HG02970 (cell line): Measurements from ENCODE around the gene KLHL22.

Source experiments
- ATAC-seq: cut with Tn5 transposase; IDR thresholded peaks from one replicate; pipeline ENCODE4 v1.9.1; 2021; ENCODE audit warnings: mild to moderate bottlenecking, moderate library complexity, moderate number of reproducible peaks; ENCODE audit not compliant: unreplicated experiment, low FRiP score

KLHL22 gene

GRCh38 chr22:20450551-20450906, 45.1 kb downstream of the KLHL22 start:
- ATAC-seq: no peak

DNA sequence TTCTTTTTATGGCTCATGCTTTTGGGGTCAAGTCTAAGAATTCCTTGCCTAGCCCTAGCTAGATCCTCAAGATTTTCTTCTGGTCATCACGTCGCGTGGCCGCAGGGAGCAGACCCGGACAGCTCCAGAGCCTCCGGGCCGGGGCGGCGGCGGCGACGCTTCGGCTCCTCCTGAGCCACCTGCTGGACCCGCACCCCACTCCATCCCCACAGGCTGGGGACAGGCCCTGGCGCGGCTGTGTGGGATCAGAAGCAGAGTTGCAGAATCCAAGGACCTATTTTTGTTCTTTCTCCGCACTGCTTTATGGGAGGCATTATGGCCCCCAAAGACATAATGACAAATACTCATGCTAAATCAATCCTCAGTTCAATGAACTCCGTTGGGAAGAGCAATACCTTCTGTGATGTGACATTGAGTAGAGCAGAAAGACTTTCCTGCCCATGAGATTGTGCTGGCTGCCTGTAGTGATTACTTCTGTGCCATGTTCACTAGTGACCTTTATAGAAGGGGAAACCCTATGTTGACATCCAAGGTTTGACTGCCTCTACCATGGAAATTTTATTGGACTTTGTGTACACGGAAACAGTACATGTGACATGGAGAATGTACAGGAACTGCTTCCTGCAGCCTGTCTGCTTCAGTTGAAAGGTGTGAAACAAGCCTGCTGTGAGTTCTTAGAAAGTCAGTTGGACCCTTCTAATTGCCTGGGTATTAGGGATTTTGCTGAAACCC, 45.6 kb downstream of the KLHL22 start:
- ATAC-seq: no peak

GRCh38 chr22:20448630-20449029, 47.0 kb downstream of the KLHL22 start:
- ATAC-seq: no peak

DNA sequence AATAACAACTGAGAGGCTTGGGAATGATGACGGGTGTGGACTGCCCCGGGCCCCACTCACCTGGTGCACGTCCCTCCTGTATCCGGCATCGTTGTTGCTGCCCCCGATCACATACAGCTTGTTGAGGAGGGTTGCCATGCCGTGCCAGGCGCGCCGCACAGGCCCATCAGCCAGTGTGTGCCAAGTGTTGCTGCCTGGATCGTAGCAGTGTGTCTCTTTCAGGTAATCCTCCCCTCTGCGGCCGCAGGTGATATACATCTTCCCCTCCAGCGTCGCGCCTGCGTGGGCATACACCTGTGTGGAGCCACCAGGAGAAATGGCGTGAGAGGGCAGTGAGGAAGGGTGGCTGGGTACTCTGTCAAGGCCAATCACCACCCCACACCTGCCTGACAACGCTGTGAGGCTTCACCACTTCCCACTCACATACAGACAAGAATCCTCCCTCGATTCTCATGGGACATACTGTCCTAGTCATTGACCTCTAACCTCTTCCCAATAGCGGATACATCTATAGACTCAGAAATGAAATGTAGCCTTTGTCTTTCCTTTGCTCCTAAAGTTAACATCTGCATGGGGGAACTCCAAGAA, 49.1 kb downstream of the KLHL22 start:
- ATAC-seq: no peak

GRCh38 chr22:20444325-20444724, 51.3 kb downstream of the KLHL22 start:
- no peak for ATAC-seq

DNA sequence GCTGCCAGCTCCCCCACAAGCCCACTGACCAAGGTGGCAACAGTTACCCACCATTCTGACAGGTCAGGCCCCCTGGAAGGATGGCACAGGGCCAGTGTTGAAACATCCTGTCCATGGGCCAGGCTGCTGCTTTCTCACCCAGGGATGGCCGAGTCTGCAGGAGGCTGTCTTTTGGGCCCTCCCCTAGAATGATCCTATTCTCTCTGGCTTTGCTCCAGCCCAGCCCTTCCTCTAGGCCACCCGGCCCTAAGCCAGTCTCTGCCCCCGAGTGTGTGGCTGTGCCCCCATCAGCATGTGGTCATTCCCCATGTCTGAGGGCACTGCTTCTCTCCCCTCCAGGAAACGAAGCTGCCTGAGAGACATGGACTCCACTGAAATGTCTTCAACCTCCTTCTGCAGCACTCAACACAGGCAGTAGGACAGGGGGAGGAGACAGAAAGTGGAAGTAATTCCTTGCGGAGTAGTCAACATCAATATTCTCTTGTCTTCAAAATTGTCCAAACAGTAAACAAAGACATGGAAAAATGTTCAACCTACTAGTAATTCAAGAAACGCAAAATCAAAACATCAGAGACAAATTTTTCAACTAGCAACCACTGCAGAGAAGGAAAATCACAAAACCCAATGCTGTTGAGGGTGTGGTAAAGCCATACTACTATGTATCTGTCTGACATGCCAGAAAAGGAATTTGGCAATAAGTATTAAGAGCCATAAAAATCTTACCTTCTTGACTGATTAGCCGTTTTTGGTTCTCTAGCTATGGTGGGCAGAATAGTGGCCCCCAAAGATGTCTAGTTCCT, 52.9 kb downstream of the KLHL22 start:
- no peak for ATAC-seq

DNA sequence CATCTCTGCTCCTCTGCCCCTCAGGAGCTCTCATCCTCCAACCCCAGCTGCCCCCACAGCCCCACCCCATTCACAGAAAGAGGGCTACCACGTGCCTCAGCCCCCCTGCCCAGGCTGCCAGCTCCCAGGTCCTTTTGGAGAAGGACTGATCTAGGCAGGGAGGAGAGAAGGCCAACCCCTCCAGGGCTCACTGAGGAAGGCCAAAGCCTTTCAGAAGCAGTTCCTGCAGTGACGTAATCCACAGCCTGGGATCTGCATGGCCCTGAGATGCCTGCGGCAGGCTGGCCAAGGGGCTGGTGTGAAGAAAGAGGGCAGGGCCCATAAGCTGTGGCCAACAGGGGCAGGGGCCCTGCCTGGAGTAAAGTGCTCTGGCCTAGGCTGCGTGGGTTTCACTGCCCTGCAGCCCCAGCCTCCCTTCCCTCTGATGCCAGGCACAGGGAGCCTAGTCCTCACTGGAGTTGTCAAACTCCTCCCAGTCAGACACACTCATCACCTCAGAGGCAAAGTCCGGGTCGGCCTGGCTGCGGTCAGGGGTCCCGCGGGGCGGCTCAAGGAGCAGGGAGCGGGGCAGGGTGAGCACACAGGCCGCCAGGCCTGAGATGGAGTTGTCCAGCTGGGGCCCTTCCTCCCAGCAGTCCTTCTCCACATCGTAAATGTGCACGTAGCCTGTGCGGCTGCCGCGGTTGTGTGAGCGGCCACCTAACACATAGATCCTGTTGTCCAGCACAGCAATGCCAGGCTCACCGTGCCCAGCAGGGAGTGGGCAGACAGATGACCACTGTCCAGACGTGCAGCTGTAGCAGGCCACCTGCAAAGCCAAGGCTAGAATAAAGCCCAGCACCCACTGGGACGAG, 53.7 kb downstream of the KLHL22 start:
- no peak for ATAC-seq

DNA sequence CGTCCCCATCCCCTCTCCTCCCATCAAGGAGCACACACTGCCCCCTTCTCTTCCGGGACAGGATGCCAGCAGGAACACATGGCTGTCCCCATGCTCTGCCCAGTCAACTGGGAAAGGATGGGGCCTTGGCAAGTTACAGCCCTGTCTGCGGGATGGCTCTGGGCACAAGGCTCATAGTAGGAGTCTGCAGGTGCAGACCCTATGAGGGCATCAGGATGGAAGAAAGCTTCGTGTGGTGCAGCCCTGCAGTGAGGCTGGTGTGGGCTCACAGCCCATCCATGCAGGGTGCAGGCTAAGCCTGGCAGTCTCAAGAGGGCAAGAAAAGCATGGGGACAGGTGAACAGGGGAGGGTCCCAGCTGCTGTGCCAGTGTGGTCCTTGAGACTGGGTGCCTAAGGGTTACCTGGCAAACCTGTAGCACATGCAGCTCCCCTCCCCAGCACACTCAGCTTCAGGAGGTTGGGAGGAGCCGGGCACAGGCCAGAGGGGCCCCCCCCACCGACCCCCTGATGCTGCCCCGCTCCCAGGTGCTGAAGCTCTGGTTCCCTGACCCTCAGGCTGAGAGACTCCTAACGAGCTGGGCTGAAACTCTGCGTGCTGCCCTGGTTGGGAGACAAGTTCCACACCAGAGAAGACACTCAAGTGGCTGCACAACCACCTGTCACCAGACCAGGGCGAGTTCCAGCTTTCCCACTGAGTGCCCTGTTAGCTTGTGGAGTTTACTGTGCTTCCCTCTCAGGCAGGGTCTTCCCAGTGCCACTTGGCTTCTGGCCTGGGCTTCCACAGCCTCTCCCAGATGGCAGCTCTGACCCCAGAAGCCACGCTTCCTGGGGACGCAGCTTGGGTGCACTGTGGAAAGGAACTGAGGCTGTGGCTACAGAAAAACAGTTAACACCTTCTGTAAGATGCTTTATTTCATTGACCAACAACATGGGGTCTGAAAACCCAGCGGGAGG, 54.7 kb downstream of the KLHL22 start:
- ATAC-seq: no peak

GRCh38 chr22:20439928-20440575, 55.5 kb downstream of the KLHL22 start:
- ATAC-seq: no peak

- no peak for ATAC-seq
These were observed 56.1 kb downstream of the KLHL22 start for GRCh38 chr22:20439556-20439927.

DNA sequence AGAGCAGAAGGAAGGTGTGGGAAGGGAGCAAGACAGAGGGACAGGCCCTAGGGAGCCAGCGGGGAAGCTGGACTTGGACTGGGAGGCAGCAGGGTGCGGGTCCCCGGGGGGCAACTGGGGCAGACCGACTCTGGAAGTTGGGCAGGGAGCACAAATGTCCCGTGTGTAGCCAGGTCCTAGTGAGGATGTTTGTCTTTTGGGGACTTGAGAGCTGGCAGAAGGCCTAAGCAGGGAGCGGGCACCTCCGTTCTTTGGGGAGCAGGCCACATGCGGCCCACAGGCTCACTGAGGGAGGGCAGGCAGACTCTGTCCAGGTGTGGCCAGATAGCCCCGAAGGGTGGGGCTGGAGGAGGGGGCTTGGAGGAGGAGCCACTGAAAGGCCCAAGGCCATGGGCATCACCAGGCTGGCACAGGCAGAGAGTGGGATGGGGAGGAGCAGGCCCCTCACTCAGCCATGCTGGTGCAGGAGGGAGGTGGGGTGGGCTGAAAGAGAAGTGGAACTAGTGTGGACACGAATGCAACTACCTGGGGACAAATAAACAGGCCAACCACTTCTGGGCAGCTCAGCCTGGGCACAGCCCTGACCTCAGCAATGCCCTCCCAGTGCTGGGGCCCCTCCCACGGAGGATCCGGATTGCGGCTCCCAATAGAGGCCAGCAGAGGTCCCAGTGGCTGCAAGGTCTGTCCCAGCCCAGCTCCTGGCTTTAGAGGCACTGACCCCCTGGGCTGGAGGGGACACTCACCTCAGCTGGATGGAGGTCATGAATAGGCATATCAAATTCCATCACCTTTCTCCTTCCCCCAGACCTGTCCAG, 56.7 kb downstream of the KLHL22 start:
- no peak for ATAC-seq

- ATAC-seq: no peak
These were observed 57.2 kb downstream of the KLHL22 start for GRCh38 chr22:20438427-20438677.

- no peak for ATAC-seq
These were observed 57.8 kb downstream of the KLHL22 start, which contains the start of gene SCARF2 for GRCh38 chr22:20437613-20438426. SCARF2 (minus strand) TSS chr22:20437825; CDS start chr22:20437754, 71 bp downstream.

GRCh38 chr22:20436768-20437612, 58.6 kb downstream of the KLHL22 start:
- ATAC-seq: no peak

- ATAC-seq: no peak
These were observed 59.3 kb downstream of the KLHL22 start for GRCh38 chr22:20436307-20436767.

- no peak for ATAC-seq
These were observed 59.9 kb downstream of the KLHL22 start for GRCh38 chr22:20435436-20436306.
